ENCODE data around the gene HECW1.

The HECW1 gene

GRCh38 chr7:43438897-43439479 lies 326.5 kb downstream of the HECW1 start (continued):
- TF ChIP-seq, protein P1, sequence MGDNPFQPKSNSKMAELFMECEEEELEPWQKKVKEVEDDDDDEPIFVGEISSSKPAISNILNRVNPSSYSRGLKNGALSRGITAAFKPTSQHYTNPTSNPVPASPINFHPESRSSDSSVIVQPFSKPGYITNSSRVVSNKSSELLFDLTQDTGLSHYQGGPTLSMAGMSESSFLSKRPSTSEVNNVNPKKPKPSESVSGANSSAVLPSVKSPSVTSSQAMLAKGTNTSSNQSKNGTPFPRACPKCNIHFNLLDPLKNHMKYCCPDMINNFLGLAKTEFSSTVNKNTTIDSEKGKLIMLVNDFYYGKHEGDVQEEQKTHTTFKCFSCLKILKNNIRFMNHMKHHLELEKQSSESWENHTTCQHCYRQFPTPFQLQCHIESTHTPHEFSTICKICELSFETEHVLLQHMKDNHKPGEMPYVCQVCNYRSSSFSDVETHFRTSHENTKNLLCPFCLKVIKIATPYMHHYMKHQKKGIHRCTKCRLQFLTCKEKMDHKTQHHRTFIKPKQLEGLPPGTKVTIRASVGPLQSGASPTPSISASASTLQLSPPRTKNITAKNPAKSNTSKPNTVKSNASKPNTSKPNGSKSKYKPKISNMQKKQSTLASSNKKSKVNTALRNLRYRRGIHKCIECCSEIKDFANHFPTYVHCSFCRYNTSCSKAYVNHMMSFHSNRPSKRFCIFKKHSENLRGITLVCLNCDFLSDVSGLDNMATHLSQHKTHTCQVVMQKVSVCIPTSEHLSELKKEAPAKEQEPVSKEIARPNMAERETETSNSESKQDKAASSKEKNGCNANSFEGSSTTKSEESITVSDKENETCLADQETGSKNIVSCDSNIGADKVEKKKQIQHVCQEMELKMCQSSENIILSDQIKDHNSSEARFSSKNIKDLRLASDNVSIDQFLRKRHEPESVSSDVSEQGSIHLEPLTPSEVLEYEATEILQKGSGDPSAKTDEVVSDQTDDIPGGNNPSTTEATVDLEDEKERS (tag by site-specific recombination; IDR thresholded peaks at IDR 0.05), result no peak
- TF ChIP-seq ZNF48 (tag by site-specific recombination; IDR thresholded peaks at IDR 0.05) (no peak), BCL11A (tag by site-specific recombination; IDR thresholded peaks at IDR 0.05; ENCODE audit: low read depth) (no peak), ZBTB8A (tag by site-specific recombination; IDR thresholded peaks at IDR 0.05) (no peak), ZXDB (tag by site-specific recombination; IDR thresholded peaks at IDR 0.05) (no peak), KLF8 (tag by site-specific recombination; IDR thresholded peaks at IDR 0.05) (no peak), EGR2 (tag by site-specific recombination; IDR thresholded peaks at IDR 0.05; ENCODE audit: low read depth) (no peak), ZNF394 (tag by site-specific recombination; IDR thresholded peaks at IDR 0.05; ENCODE audit: borderline replicate concordance) (no peak), ZNF366 (tag by site-specific recombination; conservative IDR thresholded peaks at IDR 0.05) (no peak), ZNF174 (tag by site-specific recombination; IDR thresholded peaks at IDR 0.05) (no peak), ZNF704 (tag by site-specific recombination; IDR thresholded peaks at IDR 0.05) (no peak), ZEB2 (tag by site-specific recombination; IDR thresholded peaks at IDR 0.05) (no peak)
- TF ChIP-seq, protein P2, sequence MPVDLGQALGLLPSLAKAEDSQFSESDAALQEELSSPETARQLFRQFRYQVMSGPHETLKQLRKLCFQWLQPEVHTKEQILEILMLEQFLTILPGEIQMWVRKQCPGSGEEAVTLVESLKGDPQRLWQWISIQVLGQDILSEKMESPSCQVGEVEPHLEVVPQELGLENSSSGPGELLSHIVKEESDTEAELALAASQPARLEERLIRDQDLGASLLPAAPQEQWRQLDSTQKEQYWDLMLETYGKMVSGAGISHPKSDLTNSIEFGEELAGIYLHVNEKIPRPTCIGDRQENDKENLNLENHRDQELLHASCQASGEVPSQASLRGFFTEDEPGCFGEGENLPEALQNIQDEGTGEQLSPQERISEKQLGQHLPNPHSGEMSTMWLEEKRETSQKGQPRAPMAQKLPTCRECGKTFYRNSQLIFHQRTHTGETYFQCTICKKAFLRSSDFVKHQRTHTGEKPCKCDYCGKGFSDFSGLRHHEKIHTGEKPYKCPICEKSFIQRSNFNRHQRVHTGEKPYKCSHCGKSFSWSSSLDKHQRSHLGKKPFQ (tag by site-specific recombination; IDR thresholded peaks at IDR 0.05), result no peak

DNA sequence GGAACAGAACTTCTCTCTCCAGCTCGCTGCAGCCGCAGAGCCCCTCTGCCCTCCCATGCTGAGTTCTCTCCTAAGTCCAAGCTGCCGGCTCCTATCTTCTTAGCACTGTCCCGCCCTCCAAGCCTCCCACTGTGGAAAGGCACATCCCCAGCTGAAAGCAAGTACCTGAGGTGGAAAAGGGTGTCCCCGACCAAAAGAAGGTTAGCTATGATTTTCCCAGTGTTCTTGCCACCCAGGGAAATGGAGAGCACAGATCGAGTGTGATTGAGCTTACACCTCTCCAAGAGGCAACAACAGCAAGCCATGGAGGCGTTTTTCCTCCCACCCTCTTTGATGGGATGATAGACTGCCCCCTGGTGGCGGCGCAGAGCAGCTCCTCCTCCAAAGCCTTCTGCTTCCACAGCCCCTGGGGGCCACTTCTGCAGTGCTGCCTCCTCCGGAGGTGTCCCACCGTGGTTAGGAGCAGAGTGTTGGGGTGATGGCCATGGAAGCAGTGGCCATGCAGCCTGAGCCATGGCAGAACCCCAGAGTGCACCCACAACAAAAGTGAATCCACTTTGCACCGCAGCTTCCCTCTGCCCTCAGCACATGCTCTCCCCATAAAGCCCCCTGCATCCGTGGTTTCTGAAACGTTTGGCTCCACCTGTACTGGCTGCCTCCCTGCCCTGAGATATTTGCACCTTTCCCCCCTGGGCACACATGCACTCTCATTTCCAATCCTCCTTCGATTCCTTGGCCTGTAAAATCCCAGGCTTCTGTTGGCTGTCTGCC lies 327.4 kb downstream of the HECW1 start:
- ChIA-PET CTCF (interaction anchor here (0.6 to 5.5 kb wide), 38 partner anchors 8 to 1499 kb away, joined by 3 to 45 read pairs (median 3); partner anchors contain the start of genes MRPL32 and PSMA2), POLR2A (interaction anchor here (1.0 to 1.2 kb wide), 2 partner anchors 143 to 507 kb away, joined by 3 to 5 read pairs; partner anchors contain the start of genes MRPL32, PSMA2 and STK17A)
- Histone ChIP-seq H3K4me1 (ENCODE audit: control insufficient read depth, insufficient read depth, low read length) (no peaks in the 10 kb centered on the region), H3K4me3 (ENCODE audit: low read depth, low read length) (no peak overlapping the region), H3K36me3 (ENCODE audit: control insufficient read depth in 2 of 2, insufficient read depth in 1 of 2, low read length in 2 of 2) (no peaks in the 10 kb centered on the region), H3K9me3 (ENCODE audit: control insufficient read depth, insufficient read depth, low read depth, low read length) (no peaks in the 10 kb centered on the region), H3K27ac (ENCODE audit: extremely low read depth, low read depth, low read length) (no peak overlapping the region)
- TF ChIP-seq, protein P3, sequence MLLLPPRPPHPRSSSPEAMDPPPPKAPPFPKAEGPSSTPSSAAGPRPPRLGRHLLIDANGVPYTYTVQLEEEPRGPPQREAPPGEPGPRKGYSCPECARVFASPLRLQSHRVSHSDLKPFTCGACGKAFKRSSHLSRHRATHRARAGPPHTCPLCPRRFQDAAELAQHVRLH (tag by site-specific recombination; IDR thresholded peaks at IDR 0.05), result no peak
- TF ChIP-seq ZNF660 (tag by site-specific recombination; IDR thresholded peaks at IDR 0.05) (0 out of 2 replicates have a peak, but pooled peaks have one; percentile 36), YY1 (tag by site-specific recombination; IDR thresholded peaks at IDR 0.05) (peak; percentile 54; the same call in 1 of the 2 replicates), PBX3 (CRISPR knock-in tag; IDR thresholded peaks at IDR 0.05) (no peak), GLIS2 (tag by site-specific recombination; IDR thresholded peaks at IDR 0.05) (peak; percentile 46; the same call in 1 of the 2 replicates), ZNF521 (tag by site-specific recombination; IDR thresholded peaks at IDR 0.05) (no peak), ZNF560 (tag by site-specific recombination; IDR thresholded peaks at IDR 0.05; ENCODE audit: borderline replicate concordance) (no peak), ZFHX2 (tag by site-specific recombination; conservative IDR thresholded peaks at IDR 0.05) (peak; percentile 71), ZNF654 (tag by site-specific recombination; IDR thresholded peaks at IDR 0.05; ENCODE audit: low read depth) (peak; percentile 61), PATZ1 (tag by site-specific recombination; IDR thresholded peaks at IDR 0.05) (peak; percentile 41; the same call in 1 of the 2 replicates), TRIM28 (IDR thresholded peaks at IDR 0.05; ENCODE audit: borderline replicate concordance, low read length) (peak; percentile 64; the same call in 1 of the 2 replicates), ZBTB17 (tag by site-specific recombination; IDR thresholded peaks at IDR 0.05) (peak; percentile 32; the same call in 1 of the 2 replicates), ZNF426 (tag by site-specific recombination; IDR thresholded peaks at IDR 0.05) (no peak), EGR2 (tag by site-specific recombination; IDR thresholded peaks at IDR 0.05; ENCODE audit: low read depth) (peak; percentile 54)
